ENCODE data around the gene SMC2.

GRCh38 chr9:104144336-104144735 is 50.2 kb downstream of the SMC2 start:
- TF ChIP-seq TFAP4 (IDR thresholded peaks at IDR 0.05; ENCODE audit: borderline replicate concordance, low read depth) (no peak), ISL2 (CRISPR knock-in tag; IDR thresholded peaks at IDR 0.05) (no peak), CBX2 (IDR thresholded peaks at IDR 0.05; ENCODE audit: low read depth, low read length) (no peak), CBX2 (CRISPR knock-in tag; IDR thresholded peaks at IDR 0.05; ENCODE audit: low read depth) (no peak), ATF2 (CRISPR knock-in tag; IDR thresholded peaks at IDR 0.05) (no peak), ZNF160 (CRISPR knock-in tag; IDR thresholded peaks at IDR 0.05) (no peak)
- TF ChIP-seq, protein P1, sequence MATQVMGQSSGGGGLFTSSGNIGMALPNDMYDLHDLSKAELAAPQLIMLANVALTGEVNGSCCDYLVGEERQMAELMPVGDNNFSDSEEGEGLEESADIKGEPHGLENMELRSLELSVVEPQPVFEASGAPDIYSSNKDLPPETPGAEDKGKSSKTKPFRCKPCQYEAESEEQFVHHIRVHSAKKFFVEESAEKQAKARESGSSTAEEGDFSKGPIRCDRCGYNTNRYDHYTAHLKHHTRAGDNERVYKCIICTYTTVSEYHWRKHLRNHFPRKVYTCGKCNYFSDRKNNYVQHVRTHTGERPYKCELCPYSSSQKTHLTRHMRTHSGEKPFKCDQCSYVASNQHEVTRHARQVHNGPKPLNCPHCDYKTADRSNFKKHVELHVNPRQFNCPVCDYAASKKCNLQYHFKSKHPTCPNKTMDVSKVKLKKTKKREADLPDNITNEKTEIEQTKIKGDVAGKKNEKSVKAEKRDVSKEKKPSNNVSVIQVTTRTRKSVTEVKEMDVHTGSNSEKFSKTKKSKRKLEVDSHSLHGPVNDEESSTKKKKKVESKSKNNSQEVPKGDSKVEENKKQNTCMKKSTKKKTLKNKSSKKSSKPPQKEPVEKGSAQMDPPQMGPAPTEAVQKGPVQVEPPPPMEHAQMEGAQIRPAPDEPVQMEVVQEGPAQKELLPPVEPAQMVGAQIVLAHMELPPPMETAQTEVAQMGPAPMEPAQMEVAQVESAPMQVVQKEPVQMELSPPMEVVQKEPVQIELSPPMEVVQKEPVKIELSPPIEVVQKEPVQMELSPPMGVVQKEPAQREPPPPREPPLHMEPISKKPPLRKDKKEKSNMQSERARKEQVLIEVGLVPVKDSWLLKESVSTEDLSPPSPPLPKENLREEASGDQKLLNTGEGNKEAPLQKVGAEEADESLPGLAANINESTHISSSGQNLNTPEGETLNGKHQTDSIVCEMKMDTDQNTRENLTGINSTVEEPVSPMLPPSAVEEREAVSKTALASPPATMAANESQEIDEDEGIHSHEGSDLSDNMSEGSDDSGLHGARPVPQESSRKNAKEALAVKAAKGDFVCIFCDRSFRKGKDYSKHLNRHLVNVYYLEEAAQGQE (IDR thresholded peaks at IDR 0.05; ENCODE audit: borderline replicate concordance in 1 of 2, low read depth in 1 of 2, low read length in 2 of 2) = no peak
- TF ChIP-seq, protein P2, sequence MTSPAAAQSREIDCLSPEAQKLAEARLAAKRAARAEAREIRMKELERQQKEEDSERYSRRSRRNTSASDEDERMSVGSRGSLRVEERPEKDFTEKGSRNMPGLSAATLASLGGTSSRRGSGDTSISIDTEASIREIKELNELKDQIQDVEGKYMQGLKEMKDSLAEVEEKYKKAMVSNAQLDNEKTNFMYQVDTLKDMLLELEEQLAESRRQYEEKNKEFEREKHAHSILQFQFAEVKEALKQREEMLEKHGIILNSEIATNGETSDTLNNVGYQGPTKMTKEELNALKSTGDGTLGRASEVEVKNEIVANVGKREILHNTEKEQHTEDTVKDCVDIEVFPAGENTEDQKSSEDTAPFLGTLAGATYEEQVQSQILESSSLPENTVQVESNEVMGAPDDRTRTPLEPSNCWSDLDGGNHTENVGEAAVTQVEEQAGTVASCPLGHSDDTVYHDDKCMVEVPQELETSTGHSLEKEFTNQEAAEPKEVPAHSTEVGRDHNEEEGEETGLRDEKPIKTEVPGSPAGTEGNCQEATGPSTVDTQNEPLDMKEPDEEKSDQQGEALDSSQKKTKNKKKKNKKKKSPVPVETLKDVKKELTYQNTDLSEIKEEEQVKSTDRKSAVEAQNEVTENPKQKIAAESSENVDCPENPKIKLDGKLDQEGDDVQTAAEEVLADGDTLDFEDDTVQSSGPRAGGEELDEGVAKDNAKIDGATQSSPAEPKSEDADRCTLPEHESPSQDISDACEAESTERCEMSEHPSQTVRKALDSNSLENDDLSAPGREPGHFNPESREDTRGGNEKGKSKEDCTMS (CRISPR knock-in tag; conservative IDR thresholded peaks at IDR 0.05) = no peak

All from HepG2 (cell line).